ENCODE data around the gene CHID1. TPM values are rescaled to one million over a fixed set of nuclear protein-coding genes. Genes with fewer than 3 reads are reported as not detected.

The CHID1 gene
- total and polyA plus RNA-seq, 2 of the 4 experiments (the other 2 are of a cell fraction): 34.2 to 121 TPM

GRCh38 chr11:952406-953385 lies 42.1 kb upstream of the CHID1 start:
- no peak overlapping the region for H3K4ac ChIP-seq (ENCODE audit: low read depth, low read length)
- H3K18ac ChIP-seq (ENCODE audit: low read depth, low read length): no peak overlapping the region
- ChIA-PET POLR2A (ENCODE audit: unreplicated experiment) (no interaction called here), CTCF (no interaction called here)
- H3K79me1 ChIP-seq (ENCODE audit: low read depth in 1 of 2, low read length in 2 of 2): peaks cover 21 to 72% of the 10 kb centered on the region in 2 experiments
- H4K8ac ChIP-seq (ENCODE audit: low read depth in 2 of 2, low read length in 2 of 2): no peak overlapping the region
- no peak overlapping the region for H3K27ac ChIP-seq (ENCODE audit: insufficient read depth, low read length)
- H4K20me1 ChIP-seq (ENCODE audit: insufficient read depth, low read length): peaks cover 55% of the 10 kb centered on the region
- no peak overlapping the region for H2AK9ac ChIP-seq (replicated peaks; ENCODE audit: low read depth, low read length, poor library complexity)
- H3K23ac ChIP-seq (ENCODE audit: low read depth, low read length): no peak overlapping the region
- H3K4me1 ChIP-seq (ENCODE audit: control insufficient read depth, insufficient read depth, low read length): peaks cover 15% of the 10 kb centered on the region
- DNase-seq (peak; percentile 67), ATAC-seq (ENCODE audit: low read depth) (peak; percentile 69)
- H3K14ac ChIP-seq (replicated peaks; ENCODE audit: low read depth, low read length): no peak overlapping the region
- H3K56ac ChIP-seq (ENCODE audit: extremely low read depth, insufficient read depth, low read length): no peak overlapping the region
- H2AK5ac ChIP-seq (ENCODE audit: low read depth, low read length): no peak overlapping the region
- BruUV-seq (replicated peaks): no TSS peak
- H3K36me3 ChIP-seq (ENCODE audit: control insufficient read depth, insufficient read depth, low read length): peaks cover 7% of the 10 kb centered on the region; the same call in 1 of the 2 replicates
- WGBS, 2 experiments (ENCODE audit: extremely low coverage in 2 of 2, insufficient read length in 1 of 2): 64% methylated on average over 8 of the region's 18 CpGs; no CpG with 5 or more reads in 1 of the 2 experiments
- no peak overlapping the region for H2BK5ac ChIP-seq (ENCODE audit: low read depth, low read length, poor library complexity, severe bottlenecking)
- intact Hi-C loops (cut with micrococcal nuclease): no loop called here
- H4K91ac ChIP-seq (ENCODE audit: insufficient read depth, low read depth, low read length): no peak overlapping the region
- no peak overlapping the region for H2BK120ac ChIP-seq (ENCODE audit: low read depth, low read length)
- TF ChIP-seq FOS (IDR thresholded peaks at IDR 0.05; ENCODE audit: low read depth, low read length): no peak
- TF ChIP-seq MAFK (IDR thresholded peaks at IDR 0.05; ENCODE audit: low read depth, low read length): no peak
- TF ChIP-seq CTCF (conservative IDR thresholded peaks at IDR 0.05; ENCODE audit: low read depth, low read length): no peak
- no peak for TF ChIP-seq RFX5 (IDR thresholded peaks at IDR 0.05; ENCODE audit: low read depth, low read length)
- TF ChIP-seq CHD1 (IDR thresholded peaks at IDR 0.05; ENCODE audit: low read depth, low read length): no peak
- no peak for TF ChIP-seq MAZ (IDR thresholded peaks at IDR 0.05; ENCODE audit: borderline replicate concordance, low read depth, low read length)
- TF ChIP-seq CEBPB (IDR thresholded peaks at IDR 0.05; ENCODE audit: low read depth, low read length): no peak
- TF ChIP-seq BHLHE40 (IDR thresholded peaks at IDR 0.05; ENCODE audit: low read depth, low read length): no peak
- no peak for TF ChIP-seq RAD21 (IDR thresholded peaks at IDR 0.05; ENCODE audit: low read length)
- dilution Hi-C loops (cut with HindIII; ENCODE audit: low sequenced_read_pairs, unreplicated experiment): no loop called here
- no peaks in the 10 kb centered on the region for H3K27me3 ChIP-seq (ENCODE audit: control insufficient read depth, insufficient read depth, low read length)
- no peak overlapping the region for H3K4me2 ChIP-seq (ENCODE audit: low read depth, low read length)
- H4K5ac ChIP-seq (ENCODE audit: low read depth, low read length): no peak overlapping the region
- no peak overlapping the region for H3K4me3 ChIP-seq (ENCODE audit: insufficient read depth, low read depth, low read length)
- in situ Hi-C loops (cut with MboI; ENCODE audit: low sequenced_read_pairs): no loop called here
- H2BK20ac ChIP-seq (ENCODE audit: low read depth, low read length): no peak overlapping the region
- H3K9me1 ChIP-seq (ENCODE audit: insufficient read depth, low read length): peaks cover 16% of the 10 kb centered on the region; the same call in 1 of the 2 replicates
- H3K9ac ChIP-seq (ENCODE audit: low read depth, low read length): no peak overlapping the region
- no peaks in the 10 kb centered on the region for H3K9me3 ChIP-seq (ENCODE audit: control insufficient read depth, insufficient read depth, low read length)
- H2BK15ac ChIP-seq (ENCODE audit: low read depth, low read length): no peak overlapping the region
- no peak overlapping the region for H2AFZ ChIP-seq (replicated peaks; ENCODE audit: low read length, poor library complexity)
